Endodermal cell (in vitro differentiated cells): Measurements from ENCODE around the gene HERC3. TPM values are rescaled to one million over a fixed set of nuclear protein-coding genes. Genes with fewer than 3 reads are reported as not detected.
A peak's percentile ranks its signal among the peaks of the same experiment; 100 is the strongest.

Experiments used
- DNase-seq: peaks from one replicate; pipeline ENCODE4 v3.0.0-alpha.2; 2017
- H3K27ac ChIP-seq: 2 replicates; pipeline ENCODE4 v1.5.1; 2013; ENCODE audit warnings: mild to moderate bottlenecking, low read depth, low read length, moderate library complexity
- H3K27me3 ChIP-seq: 2 replicates; pipeline ENCODE4 v1.6.1; 2013; ENCODE audit warnings: mild to moderate bottlenecking, low read length, moderate library complexity; ENCODE audit not compliant: insufficient read depth, control insufficient read depth, poor library complexity, severe bottlenecking
- H3K36me3 ChIP-seq: 2 replicates; pipeline ENCODE4 v1.7.0; 2013; ENCODE audit warnings: mild to moderate bottlenecking, low read length, moderate library complexity; ENCODE audit not compliant: control insufficient read depth, insufficient read depth
- H3K4me1 ChIP-seq: one replicate; pipeline ENCODE4 v1.7.0; 2013; ENCODE audit warnings: low read length; ENCODE audit not compliant: control insufficient read depth, insufficient read depth
- H3K4me3 ChIP-seq: 2 replicates; pipeline ENCODE4 v1.5.1; 2013; ENCODE audit warnings: mild to moderate bottlenecking, low read length, moderate library complexity
- H3K9ac ChIP-seq: 2 replicates; pipeline ENCODE4 v1.6.1; 2013; ENCODE audit warnings: mild to moderate bottlenecking, low read length, moderate library complexity; ENCODE audit not compliant: poor library complexity, severe bottlenecking; ENCODE audit errors: extremely low read depth
- H3K9me3 ChIP-seq: 2 replicates; pipeline ENCODE4 v1.6.1; 2013; ENCODE audit warnings: mild to moderate bottlenecking, low read length, moderate library complexity; ENCODE audit not compliant: control insufficient read depth
- H3K27ac Mint-ChIP-seq: 2 replicates; pipeline ENCODE4 v1.8.0; 2020; ENCODE audit warnings: mixed read lengths
- H3K27me3 Mint-ChIP-seq: 2 replicates; pipeline ENCODE4 v1.8.0; 2021; ENCODE audit warnings: mild to moderate bottlenecking, mixed read lengths; ENCODE audit not compliant: insufficient read depth
- H3K36me3 Mint-ChIP-seq: 2 replicates; pipeline ENCODE4 v1.8.0; 2020; ENCODE audit warnings: low read depth, mixed read lengths
- H3K4me1 Mint-ChIP-seq: 2 replicates; pipeline ENCODE4 v1.8.0; 2020; ENCODE audit warnings: mixed read lengths
- H3K4me3 Mint-ChIP-seq: 2 replicates; pipeline ENCODE4 v1.8.0; 2020; ENCODE audit warnings: mild to moderate bottlenecking, moderate library complexity, mixed read lengths
- H3K9me3 Mint-ChIP-seq: 2 replicates; pipeline ENCODE4 v1.8.0; 2020; ENCODE audit warnings: mild to moderate bottlenecking, mixed read lengths
- WGBS, 2 experiments: methylation state at CpG; one replicate each; pipeline versions ENCODE4 v1.1.5 to v1.1.7; 2013; ENCODE audit warnings: missing lambda C conversion rate in 2 of 2, mixed read lengths in 1 of 2; ENCODE audit not compliant: insufficient coverage in 1 of 2, insufficient read length in 1 of 2; 5-methylcytosine and 5-hydroxymethylcytosine counted together
- total RNA-seq, 2 donors: library from RNA; stranded (reverse); fragmentation: NEBNext Ultra II Directional in 1 of 2; extraction: Animal tissue kit (Norgen Biotek cat#: 25700) in 1 of 2; gene quantifications; 2 replicates in 1 of 2; 3 replicates in 1 of 2; pipeline ENCODE4 v1.2.1, GENCODE V29; 2021
- TF ChIP-seq, protein P1 (sequence below): fragments of 200-600 bp; sonication (generic); conservative IDR thresholded peaks from 2 replicates; pipeline ENCODE4 v1.5.0; 2021; ENCODE audit warnings: antibody characterized with exemption, mild to moderate bottlenecking

Gene HERC3
- total RNA-seq, 2 donors from 2014 or later, result 4.4 to 5.9 TPM

DNA sequence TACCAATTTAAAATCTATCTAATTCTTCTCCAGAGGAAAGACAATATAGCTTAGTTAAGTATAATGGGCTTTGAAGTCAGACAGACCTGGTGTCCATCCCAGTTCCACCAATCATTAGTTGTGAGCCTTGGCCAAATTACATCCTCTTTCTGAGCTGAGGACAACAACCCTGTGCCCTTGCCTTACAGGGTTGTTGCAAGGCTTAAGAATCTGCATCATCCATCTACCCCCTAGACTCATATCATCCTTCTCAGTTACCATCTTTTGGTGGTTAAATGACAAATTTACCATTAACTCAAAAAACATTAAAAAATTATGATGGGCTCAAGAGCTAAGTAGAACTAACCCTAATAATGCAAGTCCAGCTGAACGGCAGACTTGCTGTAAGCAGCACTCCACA, 53.7 kb downstream of the HERC3 start:
- H3K9me3 Mint-ChIP-seq, result peaks cover 13% of the 10 kb centered on the region
- no peaks in the 10 kb centered on the region for H3K36me3 Mint-ChIP-seq
- H3K4me1 Mint-ChIP-seq, result peaks cover 6% of the 10 kb centered on the region
- DNase-seq, result no peak
- TF ChIP-seq, protein P1, sequence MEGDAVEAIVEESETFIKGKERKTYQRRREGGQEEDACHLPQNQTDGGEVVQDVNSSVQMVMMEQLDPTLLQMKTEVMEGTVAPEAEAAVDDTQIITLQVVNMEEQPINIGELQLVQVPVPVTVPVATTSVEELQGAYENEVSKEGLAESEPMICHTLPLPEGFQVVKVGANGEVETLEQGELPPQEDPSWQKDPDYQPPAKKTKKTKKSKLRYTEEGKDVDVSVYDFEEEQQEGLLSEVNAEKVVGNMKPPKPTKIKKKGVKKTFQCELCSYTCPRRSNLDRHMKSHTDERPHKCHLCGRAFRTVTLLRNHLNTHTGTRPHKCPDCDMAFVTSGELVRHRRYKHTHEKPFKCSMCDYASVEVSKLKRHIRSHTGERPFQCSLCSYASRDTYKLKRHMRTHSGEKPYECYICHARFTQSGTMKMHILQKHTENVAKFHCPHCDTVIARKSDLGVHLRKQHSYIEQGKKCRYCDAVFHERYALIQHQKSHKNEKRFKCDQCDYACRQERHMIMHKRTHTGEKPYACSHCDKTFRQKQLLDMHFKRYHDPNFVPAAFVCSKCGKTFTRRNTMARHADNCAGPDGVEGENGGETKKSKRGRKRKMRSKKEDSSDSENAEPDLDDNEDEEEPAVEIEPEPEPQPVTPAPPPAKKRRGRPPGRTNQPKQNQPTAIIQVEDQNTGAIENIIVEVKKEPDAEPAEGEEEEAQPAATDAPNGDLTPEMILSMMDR, result no peak
- H3K27ac Mint-ChIP-seq, result no peak overlapping the region
- no peak overlapping the region for H3K4me3 Mint-ChIP-seq
- H3K27me3 Mint-ChIP-seq, result no peaks in the 10 kb centered on the region
- H3K4me1 ChIP-seq, result no peaks in the 10 kb centered on the region
- no peak overlapping the region for H3K4me3 ChIP-seq
- no peak overlapping the region for H3K9ac ChIP-seq
- H3K27ac ChIP-seq, result no peak overlapping the region
- peaks cover 8% of the 10 kb centered on the region for H3K9me3 ChIP-seq
- WGBS, 2 experiments, result 75 to 91% methylated on average over 1 of the region's 1 CpG
- H3K27me3 ChIP-seq, result no peaks in the 10 kb centered on the region
- no peaks in the 10 kb centered on the region for H3K36me3 ChIP-seq

DNA sequence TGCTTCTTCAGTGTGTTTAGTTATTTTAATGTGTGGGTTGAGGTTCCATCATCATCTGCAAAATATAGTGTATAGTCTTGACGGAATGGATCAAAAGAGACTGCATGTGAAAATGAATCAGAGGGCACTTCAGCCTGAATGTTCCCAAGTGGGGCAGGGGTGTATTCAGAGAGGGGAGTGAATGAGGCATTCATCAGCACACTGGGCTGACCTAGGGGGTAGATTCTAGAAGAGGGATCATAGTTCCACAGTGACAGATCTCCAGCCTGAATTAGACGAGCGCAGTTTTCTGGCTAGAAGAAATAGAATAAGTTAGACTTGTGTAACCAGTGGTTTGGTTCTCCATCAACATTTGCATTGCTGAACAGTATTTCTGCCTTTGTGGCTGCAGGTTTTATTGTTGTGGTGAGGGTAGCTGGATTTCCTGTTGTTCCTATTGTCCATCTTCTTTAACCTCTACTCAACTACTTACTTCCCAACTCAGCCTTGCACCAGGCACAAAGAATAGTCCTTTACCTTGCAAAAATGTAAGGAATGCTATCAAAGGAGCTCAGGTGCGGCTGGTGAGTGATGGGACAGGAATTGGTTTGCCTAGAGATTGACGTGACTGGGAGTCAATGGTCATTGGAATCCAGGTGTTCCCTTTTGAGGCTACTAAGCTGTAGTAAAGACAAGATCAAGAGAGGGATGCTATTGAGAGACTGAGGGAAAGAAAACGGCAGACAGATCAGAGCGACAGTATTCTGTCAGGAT, 54.4 kb downstream of the HERC3 start:
- peaks cover 6% of the 10 kb centered on the region for H3K4me1 Mint-ChIP-seq
- no peak overlapping the region for H3K27ac ChIP-seq
- H3K4me3 ChIP-seq, result no peak overlapping the region
- peaks cover 13% of the 10 kb centered on the region for H3K9me3 Mint-ChIP-seq
- no peaks in the 10 kb centered on the region for H3K4me1 ChIP-seq
- WGBS, 2 experiments, result 91 to 94% methylated on average over 5 to 7 of the region's 7 CpGs
- H3K36me3 Mint-ChIP-seq, result no peaks in the 10 kb centered on the region
- peak overlapping the region; percentile 84 for H3K27ac Mint-ChIP-seq
- no peaks in the 10 kb centered on the region for H3K27me3 ChIP-seq
- H3K9me3 ChIP-seq, result peaks cover 8% of the 10 kb centered on the region
- H3K9ac ChIP-seq, result no peak overlapping the region
- no peaks in the 10 kb centered on the region for H3K27me3 Mint-ChIP-seq
- no peak overlapping the region for H3K4me3 Mint-ChIP-seq
- peak; percentile 76 for DNase-seq
- TF ChIP-seq, protein P1, result no peak
- no peaks in the 10 kb centered on the region for H3K36me3 ChIP-seq

DNA sequence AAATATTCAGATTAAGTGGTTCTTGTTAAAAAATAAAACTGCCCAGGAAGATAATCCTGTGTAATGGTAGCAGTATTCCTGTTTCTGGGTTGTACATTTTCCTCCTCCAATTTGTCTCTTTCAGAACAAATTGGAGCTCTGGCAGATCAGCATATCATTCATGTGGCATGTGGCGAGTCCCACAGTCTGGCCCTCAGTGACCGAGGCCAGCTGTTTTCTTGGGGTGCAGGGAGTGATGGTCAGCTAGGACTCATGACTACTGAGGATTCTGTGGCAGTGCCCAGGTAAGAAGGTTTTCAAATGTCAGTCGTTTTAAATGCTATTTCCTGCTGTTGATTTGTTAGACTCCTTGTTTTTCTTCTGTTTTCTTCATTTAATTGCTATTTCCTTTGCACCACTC, 57.4 kb downstream of the HERC3 start:
- DNase-seq, result no peak

More for the DNA sequence above, 57.4 kb downstream of the HERC3 start:
- Mint-ChIP-seq H3K9me3 (no peaks in the 10 kb centered on the region), H3K4me3 (no peak overlapping the region), H3K36me3 (no peaks in the 10 kb centered on the region), H3K27me3 (no peaks in the 10 kb centered on the region), H3K27ac (peak overlapping the region; percentile 6), H3K4me1 (peaks cover 6% of the 10 kb centered on the region)
- TF ChIP-seq, protein P1, result no peak
- H3K36me3 ChIP-seq, result no peaks in the 10 kb centered on the region
- no peaks in the 10 kb centered on the region for H3K9me3 ChIP-seq
- no peaks in the 10 kb centered on the region for H3K27me3 ChIP-seq
- no peak overlapping the region for H3K9ac ChIP-seq
- no peak overlapping the region for H3K4me3 ChIP-seq
- 50 to 86% methylated on average over 1 to 3 of the region's 3 CpGs for WGBS, 2 experiments
- H3K27ac ChIP-seq, result no peak overlapping the region
- no peaks in the 10 kb centered on the region for H3K4me1 ChIP-seq
